AG04450 (cell line): ENCODE measurements around the gene ZNF473. TPM values are rescaled to one million over a fixed set of nuclear protein-coding genes. Genes with fewer than 3 reads are reported as not detected.

Experiments used
- CTCF ChIA-PET: fragments of 300-600, 350-600 bp; formaldehyde crosslinking; extraction: SDS; loops from one replicate; lab custom pipeline; 2022; ENCODE audit warnings: antibody characterized with exemption, inconsistent platforms; lab: Charles Lee
- POLR2A ChIA-PET: fragments of 350-600 bp; formaldehyde crosslinking; extraction: SDS; loops from one replicate; lab custom pipeline; 2021; ENCODE audit warnings: antibody characterized with exemption, inconsistent platforms; lab: Yijun Ruan, JAX
- DNase-seq: peaks from one replicate; pipeline ENCODE4 v3.0.0-alpha.2; 2011; ENCODE audit warnings: low read depth, low spot score
- H3K27ac ChIP-seq: one replicate; pipeline ENCODE4 v1.5.1; 2012; ENCODE audit warnings: low read depth, low read length, control low read depth
- H3K27me3 ChIP-seq: one replicate; pipeline ENCODE4 v1.6.0; 2012; ENCODE audit warnings: low read length; ENCODE audit not compliant: control insufficient read depth, insufficient read depth
- H3K4me3 ChIP-seq: 2 replicates; pipeline ENCODE4 v1.5.1; 2011; ENCODE audit warnings: mild to moderate bottlenecking, low read depth, low read length, control low read depth
- H3K9me3 ChIP-seq: 2 replicates; pipeline ENCODE4 v1.5.1; 2012; ENCODE audit warnings: low read length; ENCODE audit not compliant: control insufficient read depth, insufficient read depth
- polyA minus RNA-seq: library from RNA; depleted of rRNA, polyadenylated mRNA; stranded (reverse); fragments of >200 nt; gene quantifications from 2 replicates; pipeline ENCODE4 v1.2.3, GENCODE V29; 2011; rRNA and poly(A)+ RNA removed
- polyA plus RNA-seq: library from polyadenylated mRNA; depleted of rRNA; stranded (reverse); fragments of >200 nt; gene quantifications from 2 replicates; pipeline ENCODE4 v1.2.3, GENCODE V29; 2011; rRNA removed
- TF ChIP-seq, protein P1 (sequence below): IDR thresholded peaks from 2 replicates; pipeline ENCODE4 v1.5.1; 2011; ENCODE audit warnings: low read depth, low read length, control low read depth, inconsistent platforms

The ZNF473 gene
- polyA plus RNA-seq (6.2 and 6.5 TPM in 2 replicates), polyA minus RNA-seq (10.3 TPM in 2 replicates)

DNA sequence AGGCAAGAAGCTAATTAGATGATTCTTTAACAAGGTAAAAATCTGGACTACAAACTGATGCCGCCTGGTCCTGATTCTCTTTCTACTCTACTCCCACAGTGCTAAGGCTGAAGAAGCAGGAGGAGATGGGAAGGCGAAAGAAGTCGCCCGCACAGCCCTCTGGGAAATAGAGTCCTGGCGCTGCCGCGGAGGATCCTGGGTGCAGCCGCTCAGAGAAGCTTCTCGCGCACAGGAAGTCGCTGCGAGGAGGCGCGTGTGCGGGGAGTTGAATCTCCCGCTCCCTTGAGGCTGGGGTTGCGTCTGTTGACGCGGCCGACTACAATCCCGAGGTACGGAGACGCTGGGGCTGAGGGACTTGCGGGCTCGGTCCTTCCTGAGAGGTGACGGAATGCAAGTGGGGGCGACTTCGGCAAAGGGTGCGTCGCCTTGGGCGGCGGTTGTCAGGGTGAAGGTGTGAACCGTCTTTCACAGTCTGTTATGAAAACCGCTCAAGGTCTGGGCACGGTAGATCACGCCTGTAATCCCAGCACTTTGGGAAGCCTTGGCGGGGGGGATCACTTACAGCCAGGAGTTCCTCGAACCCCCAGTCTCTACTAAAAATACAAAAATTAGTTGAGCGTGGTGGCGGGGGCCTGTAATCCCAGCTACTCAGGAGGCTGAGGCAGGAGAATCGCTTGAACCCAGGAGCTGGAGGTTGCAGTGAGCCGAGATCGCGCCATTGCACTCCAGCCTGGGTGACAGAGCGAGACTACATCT is at the start of gene ZNF473:
TSS of gene ZNF473 (plus strand) at position 212 of the 756 bp plus-strand sequence. CDS start 5,078 bp downstream, outside the sequence.
- POLR2A ChIA-PET: interaction anchor here (0.6 to 1.5 kb wide), 3 partner anchors 22 to 98 kb away, joined by 3 to 7 read pairs (median 5); no protein-coding TSS in a partner anchor
- TF ChIP-seq, protein P1, sequence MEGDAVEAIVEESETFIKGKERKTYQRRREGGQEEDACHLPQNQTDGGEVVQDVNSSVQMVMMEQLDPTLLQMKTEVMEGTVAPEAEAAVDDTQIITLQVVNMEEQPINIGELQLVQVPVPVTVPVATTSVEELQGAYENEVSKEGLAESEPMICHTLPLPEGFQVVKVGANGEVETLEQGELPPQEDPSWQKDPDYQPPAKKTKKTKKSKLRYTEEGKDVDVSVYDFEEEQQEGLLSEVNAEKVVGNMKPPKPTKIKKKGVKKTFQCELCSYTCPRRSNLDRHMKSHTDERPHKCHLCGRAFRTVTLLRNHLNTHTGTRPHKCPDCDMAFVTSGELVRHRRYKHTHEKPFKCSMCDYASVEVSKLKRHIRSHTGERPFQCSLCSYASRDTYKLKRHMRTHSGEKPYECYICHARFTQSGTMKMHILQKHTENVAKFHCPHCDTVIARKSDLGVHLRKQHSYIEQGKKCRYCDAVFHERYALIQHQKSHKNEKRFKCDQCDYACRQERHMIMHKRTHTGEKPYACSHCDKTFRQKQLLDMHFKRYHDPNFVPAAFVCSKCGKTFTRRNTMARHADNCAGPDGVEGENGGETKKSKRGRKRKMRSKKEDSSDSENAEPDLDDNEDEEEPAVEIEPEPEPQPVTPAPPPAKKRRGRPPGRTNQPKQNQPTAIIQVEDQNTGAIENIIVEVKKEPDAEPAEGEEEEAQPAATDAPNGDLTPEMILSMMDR: no peak
- CTCF ChIA-PET: interaction anchor here (0.8 kb wide), 1 partner anchor 88 kb away, joined by 4 read pairs; no protein-coding TSS in a partner anchor
- Histone ChIP-seq H3K9me3 (no peaks in the 10 kb centered on the region; the same call in 1 of the 2 replicates), H3K4me3 (peak within 1 kb of the TSS; percentile 98), H3K27ac (peak within 1 kb of the TSS; percentile 81), H3K27me3 (no peaks in the 10 kb centered on the region)
- DNase-seq: peak; percentile 89

GRCh38 chr19:49976496-49976895 is 49.3 kb upstream of the ZNF473 start:
- POLR2A ChIA-PET: no interaction called here
- Histone ChIP-seq H3K27ac (no peak overlapping the region), H3K9me3 (no peaks in the 10 kb centered on the region), H3K27me3 (no peaks in the 10 kb centered on the region), H3K4me3 (no peak overlapping the region)
- CTCF ChIA-PET: interaction anchor here (1.7 kb wide), 1 partner anchor 39 kb away, joined by 5 read pairs; no protein-coding TSS in a partner anchor
- no peak for DNase-seq
- TF ChIP-seq, protein P1: no peak

- CTCF ChIA-PET: no interaction called here
- no peak overlapping the region for H3K4me3 ChIP-seq
- TF ChIP-seq, protein P1: no peak
- no peaks in the 10 kb centered on the region for H3K27me3 ChIP-seq
- DNase-seq: no peak
- no peaks in the 10 kb centered on the region for H3K9me3 ChIP-seq
- no peak overlapping the region for H3K27ac ChIP-seq
- POLR2A ChIA-PET: interaction anchor here (0.6 kb wide), 1 partner anchor 62 kb away, joined by 8 read pairs; no protein-coding TSS in a partner anchor
These were observed 48.7 kb upstream of the ZNF473 start for GRCh38 chr19:49977076-49977475.

DNA sequence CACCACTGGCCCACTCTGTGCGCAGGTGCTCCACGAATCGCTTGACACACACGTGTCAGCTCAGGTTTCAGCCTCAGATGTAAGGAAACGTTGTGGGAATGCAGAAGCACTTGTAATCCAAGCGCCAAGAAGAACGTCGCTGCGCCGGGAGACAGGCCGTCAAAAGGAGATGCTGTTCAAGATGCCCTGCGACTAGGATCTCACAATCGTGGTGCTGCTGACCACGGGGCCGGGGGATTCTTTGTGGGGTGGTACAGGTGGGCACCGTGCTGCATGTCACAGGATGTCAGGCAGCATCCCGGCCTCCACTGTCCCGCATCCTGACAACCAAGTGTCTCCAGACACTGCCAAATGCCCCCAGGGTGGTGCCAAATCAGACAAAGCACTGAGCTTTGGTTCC is 47.9 kb upstream of the ZNF473 start:
- Histone ChIP-seq H3K9me3 (no peaks in the 10 kb centered on the region), H3K4me3 (no peak overlapping the region), H3K27ac (no peak overlapping the region), H3K27me3 (no peaks in the 10 kb centered on the region)
- TF ChIP-seq, protein P1: no peak
- DNase-seq: no peak
- POLR2A ChIA-PET: no interaction called here
- CTCF ChIA-PET: interaction anchor here (0.9 kb wide), 1 partner anchor 40 kb away, joined by 3 read pairs; no protein-coding TSS in a partner anchor

DNA sequence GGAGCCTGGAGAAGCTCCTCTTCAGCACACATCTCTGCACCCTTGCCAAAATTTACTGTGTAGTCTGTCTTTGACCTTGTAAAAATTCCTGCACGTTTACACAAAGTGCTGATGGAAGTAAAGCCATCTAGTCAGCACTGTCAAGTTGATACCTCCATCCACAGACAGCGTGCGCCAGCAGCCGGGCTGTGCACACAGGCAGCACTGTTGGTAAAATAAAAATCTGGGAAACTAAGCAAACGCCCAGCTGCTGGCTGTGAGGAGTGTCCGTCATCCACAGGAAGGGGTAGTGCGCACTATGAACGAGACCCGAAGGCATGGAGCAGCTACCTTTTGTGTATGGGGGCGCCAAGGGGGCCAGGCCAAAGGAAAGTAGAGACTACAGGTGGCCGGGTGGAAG is 47.5 kb upstream of the ZNF473 start:
- ChIA-PET POLR2A (no interaction called here), CTCF (interaction anchor here (0.9 kb wide), 1 partner anchor 40 kb away, joined by 3 read pairs; no protein-coding TSS in a partner anchor)
- Histone ChIP-seq H3K9me3 (no peaks in the 10 kb centered on the region), H3K27me3 (no peaks in the 10 kb centered on the region), H3K27ac (no peak overlapping the region), H3K4me3 (no peak overlapping the region)
- TF ChIP-seq, protein P1: no peak
- no peak for DNase-seq
